DOHH2 (cell line): ENCODE measurements around the gene PTPN14.

Experiments used
- CTCF ChIP-seq: fragments of 200-600 bp; sonication (generic); IDR thresholded peaks from one replicate; pipeline ENCODE4 v1.5.1; 2014; ENCODE audit warnings: antibody characterized with exemption, mild to moderate bottlenecking, low read depth, low read length; ENCODE audit not compliant: poor library complexity, severe bottlenecking
- EZH2phosphoT487 ChIP-seq: fragments of 200-600 bp; sonication (generic); IDR thresholded peaks from 2 replicates; pipeline ENCODE4 v1.6.1; 2017; ENCODE audit warnings: borderline replicate concordance, mild to moderate bottlenecking, antibody characterized with exemption, low read length, moderate library complexity, mixed read lengths

GRCh38 chr1:214317300-214317699 is 234.1 kb downstream of the PTPN14 start:
- TF ChIP-seq CTCF (no peak), EZH2phosphoT487 (no peak)
